Activated T-cell treated with anti-CD3 and anti-CD28 coated beads for 24 hours (primary cell): ENCODE data around the gene INPP5K.
A peak's percentile ranks its signal among the peaks of the same experiment; 100 is the strongest.

Experiments used
- DNase-seq: peaks from one replicate; pipeline ENCODE4 v3.0.0-alpha.2; 2020; ENCODE audit warnings: low read depth

INPP5K gene

DNA sequence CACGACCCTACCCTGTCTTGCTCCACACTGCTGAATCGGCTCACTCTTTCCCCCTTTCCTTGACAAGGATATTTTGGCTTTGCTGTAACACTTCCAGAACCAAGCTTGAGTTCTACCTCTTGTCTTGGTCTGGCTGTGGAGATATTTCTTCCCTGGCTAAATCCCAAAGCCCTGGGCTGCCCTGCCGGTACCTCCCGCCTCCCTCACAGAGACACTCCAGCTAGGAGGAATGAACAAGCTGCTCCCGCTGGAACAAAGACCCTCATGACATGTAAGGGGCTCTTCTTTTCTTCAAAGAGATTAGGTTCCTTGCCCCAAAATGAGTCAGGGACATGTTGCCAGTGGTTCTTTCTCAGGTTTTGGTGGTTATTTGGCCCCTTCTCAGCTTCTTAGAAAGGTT lies 10.8 kb downstream of the INPP5K start:
- no peak for DNase-seq

DNA sequence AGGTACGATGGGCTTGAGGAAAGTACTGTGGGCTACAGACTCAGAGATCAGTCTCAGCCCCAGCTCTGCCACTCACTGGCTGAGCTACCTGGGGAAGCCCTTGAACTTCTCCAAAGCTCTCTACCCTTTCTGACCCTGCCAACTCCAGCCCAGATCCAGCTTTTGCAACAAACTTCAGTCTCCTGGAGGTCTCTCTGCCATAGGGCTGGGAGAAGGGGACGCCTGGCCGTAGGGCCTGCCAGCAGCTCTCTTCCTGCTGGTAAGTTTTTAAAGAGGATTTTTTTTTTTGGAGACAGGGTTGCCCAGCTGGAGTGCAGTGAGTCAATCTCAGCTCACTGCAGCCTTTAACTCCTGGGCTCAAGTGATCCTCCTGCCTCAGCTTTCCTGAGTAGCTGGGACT lies 11.5 kb downstream of the INPP5K start:
- DNase-seq, result no peak

DNA sequence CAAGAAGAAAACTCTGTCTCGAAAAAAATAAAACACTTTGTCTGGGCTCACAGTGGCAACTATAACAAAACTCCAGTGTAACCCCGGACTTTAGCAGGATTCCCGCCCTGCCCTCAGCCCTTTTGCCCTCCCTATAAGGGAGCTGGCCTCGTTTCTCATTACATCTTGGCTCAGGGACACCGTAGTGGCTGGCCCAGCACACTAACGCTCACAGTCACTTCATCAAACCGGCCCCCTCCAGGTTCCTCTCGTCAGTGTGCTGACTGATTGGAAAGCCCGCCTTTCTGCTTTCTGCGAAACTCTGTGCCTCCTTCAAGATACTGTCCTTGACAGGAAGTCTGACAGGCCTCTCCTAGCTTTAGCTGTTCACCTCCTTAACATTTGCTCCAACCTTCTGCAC lies 12.7 kb downstream of the INPP5K start:
- DNase-seq, result no peak

DNA sequence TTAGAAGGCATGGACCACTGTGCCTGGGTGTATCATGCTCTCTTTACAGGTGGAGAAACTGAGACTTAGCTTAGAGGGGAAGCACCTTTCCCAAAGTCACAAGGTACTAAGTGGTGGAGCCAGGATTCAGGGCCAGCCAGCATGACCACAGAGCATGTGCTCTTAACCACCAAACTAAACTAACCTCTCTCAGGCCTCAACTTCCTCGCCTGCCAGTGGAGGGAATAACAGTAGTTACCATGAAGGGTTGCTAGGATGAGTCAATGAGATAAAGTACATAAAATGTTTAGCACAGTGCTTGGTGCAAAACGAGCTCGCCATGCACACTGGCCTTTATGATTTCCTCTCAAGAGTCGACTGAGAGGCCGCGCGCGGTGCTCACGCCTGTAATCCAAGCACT lies 17.5 kb downstream of the INPP5K start:
- DNase-seq, result no peak

DNA sequence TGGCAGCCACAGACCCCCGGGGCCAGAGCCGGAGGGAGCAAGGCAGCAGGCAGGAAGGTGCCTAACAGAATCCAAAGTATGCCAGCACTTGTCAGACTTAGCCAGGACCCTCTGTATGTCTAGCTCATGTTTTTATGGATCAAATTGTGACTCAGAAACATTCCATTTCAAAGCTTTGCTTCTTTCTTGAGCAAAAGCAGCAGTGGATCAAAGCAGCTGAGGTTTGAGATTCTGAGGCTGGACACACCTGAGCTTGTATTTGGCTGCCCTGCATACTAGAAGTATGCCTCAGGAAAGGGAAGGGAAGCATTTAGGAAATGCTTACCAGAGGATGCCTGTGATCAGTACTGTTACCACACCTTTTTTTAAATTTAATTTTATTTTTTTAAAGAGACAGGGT lies 18.2 kb downstream of the INPP5K start:
- DNase-seq, result no peak

GRCh38 chr17:1497831-1498230 lies 18.6 kb downstream of the INPP5K start:
- no peak for DNase-seq

GRCh38 chr17:1496869-1497268 lies 19.5 kb downstream of the INPP5K start:
- no peak for DNase-seq

- no peak for DNase-seq
Observed at GRCh38 chr17:1495265-1495989, 21.0 kb downstream of the INPP5K start.

DNA sequence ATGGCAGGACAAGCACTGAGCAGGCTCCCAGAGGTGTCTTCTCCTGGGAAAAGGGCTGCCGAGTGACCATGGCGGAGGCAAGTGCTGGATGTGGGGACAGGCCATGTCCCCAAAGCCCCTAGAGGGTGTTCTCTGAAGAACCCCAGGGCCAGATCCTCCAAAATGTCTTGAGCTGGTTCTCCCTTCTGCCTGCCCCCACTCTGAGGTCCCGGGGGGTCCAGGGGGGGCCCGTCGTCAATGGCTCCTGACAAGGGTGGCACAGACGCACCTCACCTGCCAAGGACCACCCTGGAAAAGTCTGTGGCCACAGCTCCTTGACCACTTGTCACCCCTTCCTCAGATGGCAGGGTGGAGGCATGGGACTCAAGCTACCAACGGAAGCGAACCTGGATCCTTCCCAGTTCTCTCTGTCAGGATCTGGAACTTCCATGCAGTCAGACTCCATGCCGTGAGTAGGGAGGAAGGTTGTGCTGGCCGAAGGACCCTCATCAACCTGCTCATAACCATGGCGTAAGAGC lies 21.6 kb downstream of the INPP5K start:
- DNase-seq, result no peak

- no peak for DNase-seq
Observed at GRCh38 chr17:1494203-1494602, 22.2 kb downstream of the INPP5K start.

DNA sequence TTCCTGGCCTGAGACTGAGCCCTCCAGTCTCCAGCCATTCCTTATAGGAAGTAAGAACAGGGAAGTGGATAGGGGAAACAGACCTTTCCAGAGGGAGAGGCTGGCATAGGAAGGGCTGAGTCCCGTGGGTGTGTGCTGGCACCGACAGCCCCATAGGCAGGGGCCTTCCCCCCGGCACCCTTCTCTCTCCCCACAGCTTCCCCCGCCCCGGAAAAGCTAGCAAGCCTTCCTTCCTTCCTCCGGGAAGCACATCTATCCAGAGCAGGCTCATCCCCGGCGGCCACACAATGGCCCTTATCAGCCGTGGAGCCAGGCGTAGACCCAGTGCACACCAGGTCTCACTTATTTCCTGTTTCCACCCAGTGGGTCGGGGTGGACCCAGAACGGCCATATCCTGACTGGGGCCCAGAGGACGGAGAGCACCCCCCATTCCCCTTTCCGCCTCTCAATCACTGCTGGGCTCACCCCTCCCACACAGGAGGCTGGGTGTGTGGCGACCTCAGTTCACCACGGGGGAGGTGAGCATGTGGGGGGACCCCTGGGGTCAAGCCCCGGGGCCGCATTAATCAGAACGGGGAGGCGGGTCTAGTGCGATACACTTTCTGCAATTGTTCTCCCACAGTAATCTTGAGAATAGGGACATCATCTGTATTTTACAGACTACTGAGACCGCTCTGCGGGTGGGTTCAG lies 23.0 kb downstream of the INPP5K start:
- DNase-seq, result no peak

DNA sequence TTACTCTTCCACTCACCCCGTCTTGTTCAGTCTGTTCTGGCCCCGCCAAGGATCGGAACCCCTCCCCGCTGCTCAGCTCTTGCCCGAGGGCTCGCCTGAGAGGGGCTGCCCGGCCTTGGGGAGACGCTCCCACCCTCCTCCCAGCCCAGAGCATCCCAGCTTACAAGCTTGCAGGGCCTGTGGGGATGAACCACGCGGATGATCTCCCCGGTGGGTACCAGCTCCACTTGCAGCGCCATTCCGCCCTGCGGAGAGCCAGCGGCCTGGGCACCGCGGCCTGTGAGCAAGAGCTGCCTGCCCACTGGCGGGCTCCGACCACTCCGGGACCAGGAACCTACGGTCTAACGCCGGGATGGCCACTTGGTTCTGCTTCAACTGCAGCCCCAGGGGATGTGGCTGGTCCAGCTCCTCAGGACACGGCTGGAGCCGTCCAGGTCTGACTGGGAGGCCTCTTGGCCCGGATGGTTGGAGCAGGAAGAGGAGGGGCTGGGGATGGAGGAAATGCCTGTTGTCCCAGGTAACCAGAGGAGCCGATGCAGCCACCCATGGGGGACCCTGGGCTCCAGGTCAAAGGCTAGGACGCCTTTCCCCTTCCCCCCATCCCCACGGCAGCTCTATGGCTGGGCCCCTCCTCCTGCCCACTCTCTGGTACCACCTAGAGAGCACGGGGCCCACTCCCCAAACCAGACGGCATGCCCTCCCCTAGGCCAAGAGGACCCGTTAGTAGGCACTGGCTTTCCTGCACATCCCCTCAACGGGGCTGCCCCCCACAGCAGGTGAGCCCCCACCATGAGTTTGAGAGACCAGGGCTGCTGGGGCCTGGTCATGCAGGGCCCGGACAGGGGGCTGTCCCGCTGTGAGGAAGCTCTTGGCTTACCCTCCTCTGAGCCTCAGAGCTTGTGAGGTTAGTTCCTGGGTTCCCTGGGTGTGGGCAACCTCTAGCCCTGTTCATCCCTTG lies 23.9 kb downstream of the INPP5K start, which contains the start of gene MYO1C:
MYO1C (minus strand) TSS at position 438 of the 958 bp plus-strand sequence; CDS start at position 239, 199 bp downstream.
- DNase-seq, result no peak

DNA sequence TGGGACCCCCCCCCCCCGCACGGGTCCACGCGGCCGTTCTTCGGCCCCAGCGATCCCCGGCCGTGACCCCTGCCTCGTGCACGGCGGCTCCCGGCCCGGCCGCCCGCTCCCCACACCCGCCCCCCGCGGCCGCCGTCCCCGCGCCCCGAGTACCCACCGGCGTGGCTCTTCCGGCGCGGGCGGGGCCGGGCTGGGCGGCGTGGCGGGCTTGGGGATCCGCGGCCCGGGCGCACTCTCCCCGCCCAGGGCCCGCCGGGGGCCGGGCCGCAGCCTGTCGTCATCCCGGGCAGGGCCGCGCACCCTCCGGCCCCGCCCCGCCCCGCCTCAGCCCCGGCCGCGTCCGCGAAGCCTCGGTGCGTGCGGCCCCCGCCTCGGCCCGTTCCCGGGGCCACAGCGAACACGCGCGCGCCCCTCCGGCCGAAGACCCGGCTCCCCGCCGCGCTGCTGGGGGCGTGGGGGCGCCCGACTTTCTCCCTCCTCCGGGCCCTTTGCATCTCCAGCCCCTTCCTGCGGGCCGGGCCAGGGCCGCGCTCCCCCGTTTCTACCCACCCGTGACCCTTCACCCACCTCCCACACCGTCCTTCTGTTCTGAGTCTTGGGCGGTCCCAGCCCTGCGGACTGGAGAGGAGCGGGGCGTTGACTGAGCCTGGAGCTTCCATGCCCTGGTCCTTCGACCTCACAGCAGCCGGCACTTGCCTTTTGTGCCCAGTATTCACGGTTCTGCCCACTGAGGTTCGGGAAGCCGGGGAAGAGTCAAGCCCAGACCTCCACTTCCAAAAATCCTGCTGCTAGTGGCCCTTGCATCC lies 24.8 kb downstream of the INPP5K start:
- no peak for DNase-seq

DNA sequence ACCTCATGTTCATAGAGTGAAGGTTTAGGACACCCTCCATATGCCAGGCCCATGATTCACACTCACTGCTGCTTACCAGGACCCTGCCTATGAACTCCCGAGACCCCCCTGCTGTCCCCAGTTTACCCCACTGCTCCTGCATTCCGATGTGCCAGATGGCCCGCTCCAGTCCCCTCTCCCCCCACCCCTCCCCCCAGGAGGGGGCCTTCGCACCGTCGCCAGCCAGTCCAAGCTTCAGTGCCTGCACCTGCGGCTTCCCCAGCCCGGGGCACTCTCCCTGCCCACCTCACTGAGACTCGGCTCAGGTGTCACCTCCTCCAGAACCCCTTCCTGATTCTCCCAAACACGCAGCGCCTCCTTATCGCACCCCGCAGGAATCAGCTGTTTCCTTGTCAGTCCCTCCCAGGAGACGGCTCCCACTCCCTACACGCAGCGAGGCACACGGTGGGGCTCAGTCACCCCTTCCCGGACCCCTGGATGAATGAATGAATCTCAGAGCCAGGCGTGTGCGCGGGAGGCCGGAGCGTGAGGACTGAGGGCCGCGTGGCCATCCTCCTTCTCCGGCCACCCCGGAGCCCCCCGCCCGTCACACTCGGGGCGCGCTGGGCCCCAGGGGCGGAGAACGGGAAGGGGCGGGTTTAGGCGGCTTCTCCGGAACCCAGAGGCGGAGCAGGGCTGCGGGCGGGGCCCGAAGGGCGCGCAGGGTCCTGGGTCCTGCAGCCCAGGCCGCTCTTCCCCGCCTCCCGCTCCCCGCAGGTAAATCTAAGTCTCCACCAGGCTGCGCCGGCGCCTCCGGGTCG lies 25.6 kb downstream of the INPP5K start:
- DNase-seq, result peak; percentile 60

- no peak for DNase-seq
Observed at GRCh38 chr17:1488826-1489270, 27.6 kb downstream of the INPP5K start.

DNA sequence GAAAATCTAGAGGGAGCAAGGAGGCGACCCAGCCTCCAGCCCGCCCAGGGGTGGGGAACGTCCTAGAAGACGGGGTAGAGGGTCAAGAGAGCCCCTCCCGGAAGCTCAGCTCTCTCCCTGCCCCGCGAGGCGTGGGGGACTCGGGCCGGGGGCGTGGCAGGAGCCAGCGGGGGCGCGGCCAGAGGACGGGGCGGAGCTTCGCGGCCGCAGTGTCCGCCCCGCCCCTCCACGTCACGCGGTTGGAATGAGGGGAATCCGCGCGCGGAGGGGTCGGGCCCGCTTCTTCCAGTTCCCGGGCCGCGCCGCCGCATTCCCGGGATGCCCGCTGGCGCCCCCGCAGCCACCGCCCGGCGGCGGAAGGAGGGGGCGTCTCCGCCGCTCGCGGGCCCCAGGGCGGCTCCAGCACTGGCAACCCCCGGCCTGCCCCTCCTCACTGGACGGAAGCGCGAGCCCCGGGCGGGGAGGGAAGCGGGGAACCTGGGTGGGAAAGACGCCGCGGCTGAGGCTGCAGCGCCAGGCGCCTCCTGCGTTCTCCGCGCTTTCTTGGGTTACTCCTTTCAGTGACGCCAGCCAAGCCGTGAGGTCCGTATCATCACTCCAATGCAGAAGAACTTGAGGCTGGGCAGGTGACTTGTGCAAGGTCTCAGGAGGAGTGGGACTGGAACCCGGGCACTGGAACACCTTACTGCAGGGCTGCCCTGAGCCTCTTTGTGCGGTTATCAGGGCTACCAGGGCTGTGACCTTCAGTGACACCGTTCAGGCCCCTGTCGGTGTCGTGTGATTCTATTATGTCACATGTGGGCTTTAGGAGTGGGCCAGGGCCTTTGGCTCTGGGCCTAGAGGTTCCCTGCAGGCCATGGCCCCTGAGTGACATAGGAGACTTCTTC lies 28.2 kb downstream of the INPP5K start:
- DNase-seq, result peak; percentile 55

GRCh38 chr17:1486802-1487695 lies 29.4 kb downstream of the INPP5K start:
- peak; percentile 55 for DNase-seq
